ENCODE data around the gene CMIP. TPM values are rescaled to one million over a fixed set of nuclear protein-coding genes. Genes with fewer than 3 reads are reported as not detected.
A peak's percentile ranks its signal among the peaks of the same experiment; 100 is the strongest.

CMIP gene
- total and polyA plus RNA-seq, 3 experiments from 2014 or later = 1.0 to 24.4 (median 23.6) TPM

DNA sequence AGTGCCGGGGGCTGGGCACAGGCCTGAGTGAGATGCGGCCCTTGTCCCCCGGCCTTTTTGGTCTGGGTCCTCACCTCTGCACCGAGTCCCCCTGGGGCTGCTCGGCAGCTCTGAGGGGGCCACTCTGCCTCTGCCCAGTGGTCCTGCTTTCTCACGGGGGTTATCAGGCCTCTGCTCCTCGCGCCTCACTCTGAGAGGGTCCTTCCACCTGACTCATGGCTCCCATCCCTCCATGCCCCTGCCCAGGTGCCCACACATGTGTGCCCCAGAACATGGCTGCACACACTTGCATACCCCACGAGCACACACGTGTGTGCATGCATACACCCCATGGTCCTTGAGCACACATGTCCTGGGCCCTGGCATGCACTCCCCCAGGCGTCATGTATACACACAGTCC is 53.7 kb downstream of the CMIP start:
- Histone ChIP-seq H3K27me3 (ENCODE audit: insufficient read depth, low read length, poor library complexity, severe bottlenecking) (no peaks in the 10 kb centered on the region), H3K27ac (ENCODE audit: low read depth, low read length) (no peak overlapping the region), H3K36me3 (ENCODE audit: insufficient read depth, low read length) (no peaks in the 10 kb centered on the region), H3K4me3 (ENCODE audit: low read length) (no peak overlapping the region), H3K9me3 (ENCODE audit: low read length) (no peaks in the 10 kb centered on the region), H3K4me1 (ENCODE audit: insufficient read depth, low read length) (peaks cover 15% of the 10 kb centered on the region)
- peaks cover 0 to 11% (median 4%) of the 10 kb centered on the region in 3 donors for H3K36me3 Mint-ChIP-seq
- ChIA-PET POLR2A (no interaction called here), CTCF (interaction anchor here (1.7 kb wide), 1 partner anchor 73 kb away, joined by 3 read pairs; no protein-coding TSS in a partner anchor)
- peak overlapping the region in 1 of 7 donors; percentile 48 for H3K4me3 Mint-ChIP-seq
- H3K4me1 Mint-ChIP-seq = peaks cover 34 to 70% (median 35%) of the 10 kb centered on the region in 3 donors
- no peaks in the 10 kb centered on the region for H3K27me3 Mint-ChIP-seq
- H3K27ac Mint-ChIP-seq = peak overlapping the region in 4 of 8 donors; percentile 22 to 95 (median 82)
- H3K9me3 Mint-ChIP-seq = no peaks in the 10 kb centered on the region
- DNase-seq = no peak

DNA sequence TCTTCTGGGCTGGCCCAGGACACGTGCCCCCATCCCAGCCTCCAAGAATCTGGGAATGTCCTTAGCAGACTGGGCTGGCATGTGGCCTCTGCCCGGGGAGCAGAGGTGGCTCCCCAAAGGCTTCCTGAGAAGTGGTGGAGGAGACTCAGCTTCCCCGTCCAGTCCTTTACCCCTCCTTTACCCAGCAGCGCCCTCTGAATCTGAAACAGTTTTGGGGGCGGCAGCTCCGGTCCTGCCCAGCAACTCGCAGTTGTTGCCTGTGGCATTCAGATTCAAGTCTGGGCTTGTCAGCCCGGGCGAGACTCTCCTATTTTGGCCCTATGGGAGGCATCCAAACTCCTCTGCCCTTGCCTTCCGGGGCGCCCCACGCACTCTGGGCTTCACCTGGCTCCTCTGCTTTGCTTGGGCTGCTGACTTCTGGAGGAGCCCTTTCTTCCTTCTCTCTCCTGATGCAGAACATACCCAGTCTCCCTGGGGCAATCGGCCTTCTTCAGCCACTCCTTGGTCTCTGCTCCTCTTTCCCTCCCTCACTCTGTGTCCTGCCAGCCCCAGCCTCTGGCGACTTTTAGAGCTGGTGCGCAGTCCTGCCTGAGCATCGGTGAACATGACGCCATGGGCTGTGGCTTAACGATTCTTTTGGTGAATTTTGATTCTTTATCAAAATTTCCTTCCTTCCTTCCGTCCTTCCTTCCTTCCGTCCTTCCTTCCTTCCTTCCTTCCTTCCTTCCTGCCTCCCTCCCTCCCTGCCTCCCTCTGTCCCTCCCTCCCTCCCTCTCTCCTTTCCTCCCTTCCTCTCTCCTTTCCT is 55.2 kb downstream of the CMIP start:
- H3K27me3 ChIP-seq (ENCODE audit: insufficient read depth, low read length, poor library complexity, severe bottlenecking) = no peaks in the 10 kb centered on the region
- ChIA-PET POLR2A (interaction anchor here (1.0 kb wide), 1 partner anchor 26 kb away, joined by 4 read pairs; no protein-coding TSS in a partner anchor), CTCF (no interaction called here)
- Mint-ChIP-seq H3K27ac (peak overlapping the region in 3 of 8 donors; percentile 59 to 71 (median 62)), H3K36me3 (peaks cover 0 to 8% (median 4%) of the 10 kb centered on the region in 3 donors), H3K9me3 (no peaks in the 10 kb centered on the region), H3K4me3 (no peak overlapping the region), H3K4me1 (peaks cover 35 to 74% (median 36%) of the 10 kb centered on the region in 3 donors), H3K27me3 (no peaks in the 10 kb centered on the region)
- DNase-seq = no peak
- peaks cover 10% of the 10 kb centered on the region for H3K4me1 ChIP-seq (ENCODE audit: insufficient read depth, low read length)
- H3K27ac ChIP-seq (ENCODE audit: low read depth, low read length) = no peak overlapping the region
- H3K36me3 ChIP-seq (ENCODE audit: insufficient read depth, low read length) = no peaks in the 10 kb centered on the region
- H3K4me3 ChIP-seq (ENCODE audit: low read length) = no peak overlapping the region
- H3K9me3 ChIP-seq (ENCODE audit: low read length) = no peaks in the 10 kb centered on the region

GRCh38 chr16:81500833-81501521 is 56.4 kb downstream of the CMIP start:
- Histone ChIP-seq H3K36me3 (ENCODE audit: insufficient read depth, low read length) (no peaks in the 10 kb centered on the region), H3K9me3 (ENCODE audit: low read length) (no peaks in the 10 kb centered on the region), H3K27ac (ENCODE audit: low read depth, low read length) (no peak overlapping the region), H3K4me3 (ENCODE audit: low read length) (no peak overlapping the region), H3K4me1 (ENCODE audit: insufficient read depth, low read length) (peaks cover 10% of the 10 kb centered on the region), H3K27me3 (ENCODE audit: insufficient read depth, low read length, poor library complexity, severe bottlenecking) (no peaks in the 10 kb centered on the region)
- H3K4me1 Mint-ChIP-seq = peaks cover 34 to 77% (median 42%) of the 10 kb centered on the region in 3 donors
- peaks cover 0 to 6% (median 4%) of the 10 kb centered on the region in 3 donors for H3K36me3 Mint-ChIP-seq
- no peaks in the 10 kb centered on the region for H3K27me3 Mint-ChIP-seq
- CTCF ChIA-PET = no interaction called here
- no peaks in the 10 kb centered on the region for H3K9me3 Mint-ChIP-seq
- peak overlapping the region in 5 of 8 donors; percentile 12 to 52 (median 37) for H3K27ac Mint-ChIP-seq
- POLR2A ChIA-PET = no interaction called here
- H3K4me3 Mint-ChIP-seq = no peak overlapping the region
- DNase-seq = no peak

- Mint-ChIP-seq H3K4me3 (peak overlapping the region in 1 of 7 donors; percentile 68), H3K36me3 (peaks cover 0 to 6% (median 4%) of the 10 kb centered on the region in 3 donors), H3K9me3 (no peaks in the 10 kb centered on the region), H3K27me3 (no peaks in the 10 kb centered on the region), H3K4me1 (peaks cover 34 to 73% (median 37%) of the 10 kb centered on the region in 3 donors), H3K27ac (peak overlapping the region in 7 of 8 donors; percentile 21 to 91 (median 57))
- H3K27ac ChIP-seq (ENCODE audit: low read depth, low read length) = no peak overlapping the region
- no peak overlapping the region for H3K4me3 ChIP-seq (ENCODE audit: low read length)
- no peaks in the 10 kb centered on the region for H3K36me3 ChIP-seq (ENCODE audit: insufficient read depth, low read length)
- POLR2A ChIA-PET = no interaction called here
- H3K4me1 ChIP-seq (ENCODE audit: insufficient read depth, low read length) = peaks cover 6% of the 10 kb centered on the region
- H3K9me3 ChIP-seq (ENCODE audit: low read length) = no peaks in the 10 kb centered on the region
- H3K27me3 ChIP-seq (ENCODE audit: insufficient read depth, low read length, poor library complexity, severe bottlenecking) = no peaks in the 10 kb centered on the region
- DNase-seq = no peak
- CTCF ChIA-PET = no interaction called here
These were observed 57.9 kb downstream of the CMIP start for GRCh38 chr16:81502396-81503070.

- Mint-ChIP-seq H3K27me3 (no peaks in the 10 kb centered on the region), H3K36me3 (peaks cover 0 to 2% (median 0%) of the 10 kb centered on the region in 3 donors), H3K27ac (peak overlapping the region in 7 of 8 donors; percentile 32 to 86 (median 63)), H3K4me3 (no peak overlapping the region), H3K9me3 (no peaks in the 10 kb centered on the region), H3K4me1 (peaks cover 22 to 67% (median 33%) of the 10 kb centered on the region in 3 donors)
- Histone ChIP-seq H3K27me3 (ENCODE audit: insufficient read depth, low read length, poor library complexity, severe bottlenecking) (no peaks in the 10 kb centered on the region), H3K36me3 (ENCODE audit: insufficient read depth, low read length) (no peaks in the 10 kb centered on the region), H3K4me1 (ENCODE audit: insufficient read depth, low read length) (peaks cover 4% of the 10 kb centered on the region), H3K9me3 (ENCODE audit: low read length) (no peaks in the 10 kb centered on the region), H3K27ac (ENCODE audit: low read depth, low read length) (peak overlapping the region; percentile 18), H3K4me3 (ENCODE audit: low read length) (no peak overlapping the region)
- ChIA-PET POLR2A (no interaction called here), CTCF (no interaction called here)
- DNase-seq = no peak
These were observed 60.5 kb downstream of the CMIP start for GRCh38 chr16:81505011-81505661.

DNA sequence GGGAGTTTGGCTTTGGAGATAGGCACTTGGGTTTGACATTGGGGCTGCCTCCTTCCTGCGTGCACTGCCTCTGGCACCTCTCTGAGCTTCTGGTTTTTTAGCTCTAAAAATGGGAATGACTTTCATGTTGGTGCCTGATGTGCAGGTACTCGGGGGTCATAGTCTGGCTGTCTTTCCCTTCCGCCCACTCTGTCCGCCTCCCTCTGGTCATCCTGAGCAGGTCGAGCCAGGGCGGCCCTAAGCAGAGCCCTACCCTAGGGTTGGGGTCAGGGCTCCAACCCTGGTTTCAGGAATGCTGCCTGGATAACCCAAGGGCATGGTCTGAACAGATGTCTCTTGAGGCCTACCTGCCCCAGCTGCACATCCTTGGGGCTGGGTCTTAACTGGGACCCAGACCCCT is 64.8 kb downstream of the CMIP start:
- Histone ChIP-seq H3K4me3 (ENCODE audit: low read length) (no peak overlapping the region), H3K4me1 (ENCODE audit: insufficient read depth, low read length) (peaks cover 13% of the 10 kb centered on the region), H3K27me3 (ENCODE audit: insufficient read depth, low read length, poor library complexity, severe bottlenecking) (no peaks in the 10 kb centered on the region), H3K9me3 (ENCODE audit: low read length) (no peaks in the 10 kb centered on the region), H3K36me3 (ENCODE audit: insufficient read depth, low read length) (no peaks in the 10 kb centered on the region), H3K27ac (ENCODE audit: low read depth, low read length) (no peak overlapping the region)
- no peak for DNase-seq
- Mint-ChIP-seq H3K27ac (peak overlapping the region in 3 of 8 donors; percentile 43 to 82 (median 74)), H3K9me3 (peaks cover 0 to 2% (median 0%) of the 10 kb centered on the region in 5 donors), H3K4me3 (no peak overlapping the region), H3K27me3 (no peaks in the 10 kb centered on the region), H3K36me3 (peaks cover 0 to 2% (median 0%) of the 10 kb centered on the region in 3 donors), H3K4me1 (peaks cover 28 to 68% (median 37%) of the 10 kb centered on the region in 3 donors)
- CTCF ChIA-PET = no interaction called here
- POLR2A ChIA-PET = no interaction called here

DNA sequence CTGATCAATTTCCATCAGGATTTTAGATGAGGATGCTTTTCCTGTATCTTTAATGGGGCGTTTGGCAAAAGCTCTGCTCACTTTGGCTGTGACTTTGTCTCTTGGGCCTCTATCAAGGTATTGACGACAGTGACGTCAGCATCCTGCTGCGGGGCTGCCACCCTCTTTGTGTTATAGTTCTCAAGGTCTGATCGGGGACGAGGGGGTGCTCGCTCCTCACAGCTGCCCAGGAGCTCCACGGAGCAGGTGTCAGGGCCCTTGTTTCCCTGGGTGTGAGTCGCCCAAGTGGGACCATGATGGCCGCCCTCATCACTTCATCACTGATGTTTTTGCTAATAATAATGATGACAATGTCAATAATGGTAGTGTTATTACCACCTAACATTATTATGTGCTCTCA is 65.4 kb downstream of the CMIP start:
- Histone ChIP-seq H3K4me1 (ENCODE audit: insufficient read depth, low read length) (peaks cover 16% of the 10 kb centered on the region), H3K9me3 (ENCODE audit: low read length) (no peaks in the 10 kb centered on the region), H3K27me3 (ENCODE audit: insufficient read depth, low read length, poor library complexity, severe bottlenecking) (no peaks in the 10 kb centered on the region), H3K36me3 (ENCODE audit: insufficient read depth, low read length) (no peaks in the 10 kb centered on the region), H3K27ac (ENCODE audit: low read depth, low read length) (no peak overlapping the region), H3K4me3 (ENCODE audit: low read length) (no peak overlapping the region)
- ChIA-PET CTCF (no interaction called here), POLR2A (no interaction called here)
- Mint-ChIP-seq H3K9me3 (peaks cover 0 to 2% (median 0%) of the 10 kb centered on the region in 5 donors), H3K27ac (peak overlapping the region in 4 of 8 donors; percentile 17 to 46 (median 34)), H3K27me3 (no peaks in the 10 kb centered on the region), H3K4me1 (peaks cover 31 to 66% (median 36%) of the 10 kb centered on the region in 3 donors), H3K4me3 (no peak overlapping the region), H3K36me3 (peaks cover 0 to 2% (median 0%) of the 10 kb centered on the region in 3 donors)
- no peak for DNase-seq

Data from CD8-positive, alpha-beta memory T cell (primary cell).